Fibroblast of skin of left quadriceps (primary cell): Measurements from ENCODE around the gene NME8.

Experiments
- DNase-seq, 2 experiments: peaks; one replicate each; pipeline ENCODE4 v3.0.0-alpha.2; 2013; ENCODE audit warnings: low read depth in 2 of 2

The NME8 gene

GRCh38 chr7:37933018-37933566 is 84.7 kb downstream of the NME8 start:
- no peak for DNase-seq

- DNase-seq: no peak
Measured at GRCh38 chr7:37942934-37943610, 94.7 kb downstream of the NME8 start.

- DNase-seq: no peak
Measured at GRCh38 chr7:37943905-37944736, 95.7 kb downstream of the NME8 start.

- no peak for DNase-seq
Measured at GRCh38 chr7:37944737-37945054, 96.3 kb downstream of the NME8 start.

GRCh38 chr7:37945336-37945735 is 96.9 kb downstream of the NME8 start:
- no peak for DNase-seq

- no peak for DNase-seq
Measured at GRCh38 chr7:37947138-37947940, 98.9 kb downstream of the NME8 start.

GRCh38 chr7:37947941-37948210 is 99.5 kb downstream of the NME8 start:
- DNase-seq: no peak
